GM18511 (cell line): ENCODE measurements around the gene LMNTD1.
"Not testable (repeated sequence)": the region's sequence is repeated elsewhere in the genome, so short reads cannot be mapped to it uniquely, and the experiment has no call there.

ENCODE experiments used
- ATAC-seq: cut with Tn5 transposase; IDR thresholded peaks from one replicate; pipeline ENCODE4 v1.9.1; 2021; ENCODE audit warnings: mild to moderate bottlenecking, moderate library complexity; ENCODE audit not compliant: unreplicated experiment

Gene LMNTD1

DNA sequence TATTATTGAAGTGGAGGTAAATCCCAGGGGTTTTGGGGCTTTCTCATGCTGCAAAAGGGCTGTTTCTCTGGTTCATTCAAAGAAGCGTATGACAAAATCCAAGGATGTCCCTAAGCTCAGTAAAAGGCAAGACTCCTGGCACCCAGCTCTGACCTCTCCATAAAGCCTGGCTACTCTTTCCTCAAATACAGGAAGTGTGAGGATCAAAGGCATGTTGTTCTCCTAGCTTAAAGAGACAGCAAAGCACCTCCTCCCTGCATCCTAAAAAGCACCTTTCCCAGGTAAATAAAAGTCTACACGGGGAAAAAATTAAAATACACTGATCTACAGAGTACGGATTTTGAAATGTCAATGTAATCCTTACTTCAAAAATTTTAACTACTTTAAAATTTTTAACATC is 118.6 kb downstream of the LMNTD1 start:
- ATAC-seq: no peak

DNA sequence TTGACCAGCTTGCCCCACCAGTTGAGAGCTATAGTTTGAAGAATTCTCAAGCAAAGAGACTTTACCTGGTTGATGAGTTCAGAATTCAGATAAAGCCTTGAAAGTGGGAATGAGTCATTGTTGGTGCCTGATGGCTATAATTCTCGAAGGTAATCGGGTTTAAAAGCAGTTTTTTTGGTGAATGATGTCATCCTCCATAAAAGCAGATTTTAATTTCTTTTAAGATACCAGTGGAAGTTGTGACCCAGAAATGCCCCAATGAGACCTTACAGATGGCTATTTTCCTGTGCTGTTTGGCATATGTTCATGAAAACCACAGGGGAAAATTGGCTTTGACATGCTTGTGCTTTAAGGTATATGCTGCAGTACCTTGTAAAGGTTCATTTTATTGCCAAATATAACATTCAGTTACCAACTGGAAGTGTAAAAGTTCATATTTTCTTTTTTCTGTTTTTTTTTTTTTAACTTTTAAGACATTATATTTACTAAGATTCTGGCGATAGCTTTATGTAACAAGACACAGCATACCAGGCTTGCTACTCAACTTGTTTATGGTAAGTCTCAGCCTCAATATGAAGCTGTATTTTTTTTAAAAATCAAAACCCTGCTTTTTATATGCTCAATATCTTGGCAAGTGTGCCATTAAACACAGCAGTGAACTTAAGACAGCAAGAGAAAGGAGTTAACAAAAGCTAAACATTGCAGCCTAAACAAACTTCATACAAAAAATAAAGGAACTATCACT is 119.3 kb downstream of the LMNTD1 start:
- ATAC-seq: no peak

GRCh38 chr12:25433024-25433423 is 120.1 kb downstream of the LMNTD1 start:
- ATAC-seq: no peak

DNA sequence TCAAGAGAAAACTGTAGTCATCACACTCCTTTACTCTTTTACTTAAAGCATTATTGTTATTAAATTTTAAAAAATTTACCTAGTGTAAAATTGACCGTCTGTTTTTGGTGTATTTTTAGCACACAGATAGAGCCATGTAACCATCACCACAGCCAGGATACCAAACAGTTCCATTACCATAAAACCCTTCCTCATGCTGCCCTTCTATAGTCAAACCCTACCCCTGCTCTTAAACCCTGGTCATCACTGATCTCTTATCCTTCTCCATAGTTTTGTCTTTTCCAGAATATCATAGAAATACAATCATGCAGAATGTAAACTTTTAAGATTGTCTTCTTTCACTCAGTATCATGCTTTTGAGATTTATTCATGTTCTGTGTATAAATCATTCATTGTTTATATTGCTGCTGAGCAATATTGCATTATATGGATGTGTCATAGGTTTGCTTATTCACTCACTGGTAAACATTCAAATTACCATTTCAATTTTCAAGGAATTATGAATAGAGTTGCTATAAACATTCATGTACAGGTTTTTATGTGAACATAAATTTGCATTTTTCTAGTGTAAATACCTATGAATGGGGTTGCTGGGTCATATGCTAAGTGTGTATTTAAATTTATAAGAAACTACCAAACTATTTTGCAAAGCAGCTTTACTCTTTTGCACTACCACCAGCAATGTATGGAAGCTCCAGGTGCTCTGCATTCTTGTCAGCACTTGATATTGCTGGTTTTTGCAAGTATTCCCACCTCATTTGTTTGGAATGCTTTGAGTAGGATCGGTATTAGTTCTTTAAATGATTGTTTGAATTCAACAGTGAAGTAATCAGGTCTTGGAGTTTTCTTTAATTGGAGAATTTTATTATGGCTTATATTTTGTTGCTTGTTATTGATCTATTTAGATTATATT is 125.5 kb downstream of the LMNTD1 start:
- ATAC-seq: no peak

GRCh38 chr12:25426821-25427220 is 126.3 kb downstream of the LMNTD1 start:
- ATAC-seq: not testable (repeated sequence)
